IMR-90 (cell line): ENCODE data around the gene ZKSCAN5.

Experiments
- BHLHE40 ChIP-seq: fragments of 150-350 bp; IDR thresholded peaks from 2 replicates; pipeline ENCODE4 v1.6.1; 2016; ENCODE audit warnings: mild to moderate bottlenecking, low read depth, low read length
- CEBPB ChIP-seq: IDR thresholded peaks from 2 replicates; pipeline ENCODE4 v1.6.1; 2012; ENCODE audit warnings: low read depth, low read length, improper control_type of control experiment
- MAFK ChIP-seq: IDR thresholded peaks from 2 replicates; pipeline ENCODE4 v1.6.1; 2012; ENCODE audit warnings: low read depth, low read length, improper control_type of control experiment
- MAZ ChIP-seq: IDR thresholded peaks from 2 replicates; pipeline ENCODE4 v1.6.1; 2012; ENCODE audit warnings: low read depth, mild to moderate bottlenecking, low read length, improper control_type of control experiment, moderate library complexity, borderline replicate concordance
- POLR2A ChIP-seq: IDR thresholded peaks from 2 replicates; pipeline ENCODE4 v1.6.1; 2012; ENCODE audit warnings: mild to moderate bottlenecking, low read depth, low read length
- RAD21 ChIP-seq: IDR thresholded peaks from 2 replicates; pipeline ENCODE4 v1.6.1; 2012; ENCODE audit warnings: low read length, improper control_type of control experiment
- TF ChIP-seq, protein P1 (sequence below): conservative IDR thresholded peaks from 2 replicates; pipeline ENCODE4 v1.5.1; 2012; ENCODE audit warnings: mild to moderate bottlenecking, low read depth, low read length, improper control_type of control experiment
- TF ChIP-seq, protein P2 (sequence below): fragments of 150-350 bp; IDR thresholded peaks from 2 replicates; pipeline ENCODE4 v1.6.1; 2016; ENCODE audit warnings: low read depth, mild to moderate bottlenecking, low read length, moderate library complexity, borderline replicate concordance

DNA sequence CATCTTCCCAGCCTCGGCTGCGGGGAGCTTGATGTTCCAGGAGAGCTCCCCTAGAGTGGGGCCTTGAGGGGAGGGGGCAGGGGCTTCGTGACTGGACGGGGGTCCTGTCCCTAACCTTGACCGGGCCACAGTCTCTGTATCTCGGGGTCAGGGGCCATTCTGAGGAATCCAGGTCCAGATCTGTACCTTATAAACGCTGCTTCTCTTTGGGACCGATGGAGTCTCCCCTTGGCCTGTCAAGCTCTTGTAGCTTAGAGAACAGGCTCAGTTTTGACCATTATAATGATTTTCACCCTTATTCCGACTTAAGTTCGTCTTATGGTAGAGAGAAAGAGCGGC is 831 bp downstream of the ZKSCAN5 start:
- TF ChIP-seq, protein P1, sequence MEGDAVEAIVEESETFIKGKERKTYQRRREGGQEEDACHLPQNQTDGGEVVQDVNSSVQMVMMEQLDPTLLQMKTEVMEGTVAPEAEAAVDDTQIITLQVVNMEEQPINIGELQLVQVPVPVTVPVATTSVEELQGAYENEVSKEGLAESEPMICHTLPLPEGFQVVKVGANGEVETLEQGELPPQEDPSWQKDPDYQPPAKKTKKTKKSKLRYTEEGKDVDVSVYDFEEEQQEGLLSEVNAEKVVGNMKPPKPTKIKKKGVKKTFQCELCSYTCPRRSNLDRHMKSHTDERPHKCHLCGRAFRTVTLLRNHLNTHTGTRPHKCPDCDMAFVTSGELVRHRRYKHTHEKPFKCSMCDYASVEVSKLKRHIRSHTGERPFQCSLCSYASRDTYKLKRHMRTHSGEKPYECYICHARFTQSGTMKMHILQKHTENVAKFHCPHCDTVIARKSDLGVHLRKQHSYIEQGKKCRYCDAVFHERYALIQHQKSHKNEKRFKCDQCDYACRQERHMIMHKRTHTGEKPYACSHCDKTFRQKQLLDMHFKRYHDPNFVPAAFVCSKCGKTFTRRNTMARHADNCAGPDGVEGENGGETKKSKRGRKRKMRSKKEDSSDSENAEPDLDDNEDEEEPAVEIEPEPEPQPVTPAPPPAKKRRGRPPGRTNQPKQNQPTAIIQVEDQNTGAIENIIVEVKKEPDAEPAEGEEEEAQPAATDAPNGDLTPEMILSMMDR: no peak
- TF ChIP-seq, protein P2, sequence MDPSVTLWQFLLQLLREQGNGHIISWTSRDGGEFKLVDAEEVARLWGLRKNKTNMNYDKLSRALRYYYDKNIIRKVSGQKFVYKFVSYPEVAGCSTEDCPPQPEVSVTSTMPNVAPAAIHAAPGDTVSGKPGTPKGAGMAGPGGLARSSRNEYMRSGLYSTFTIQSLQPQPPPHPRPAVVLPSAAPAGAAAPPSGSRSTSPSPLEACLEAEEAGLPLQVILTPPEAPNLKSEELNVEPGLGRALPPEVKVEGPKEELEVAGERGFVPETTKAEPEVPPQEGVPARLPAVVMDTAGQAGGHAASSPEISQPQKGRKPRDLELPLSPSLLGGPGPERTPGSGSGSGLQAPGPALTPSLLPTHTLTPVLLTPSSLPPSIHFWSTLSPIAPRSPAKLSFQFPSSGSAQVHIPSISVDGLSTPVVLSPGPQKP: no peak
- no peak for TF ChIP-seq MAFK
- TF ChIP-seq POLR2A: no peak
- no peak for TF ChIP-seq MAZ
- no peak for TF ChIP-seq RAD21
- TF ChIP-seq BHLHE40: no peak
- no peak for TF ChIP-seq CEBPB
